Choroid plexus epithelial cell (primary cell): Measurements from ENCODE around the gene ODAM.

Experiments used
- DNase-seq: peaks from one replicate; pipeline ENCODE4 v3.0.0-alpha.2; 2010; ENCODE audit warnings: low read depth
- H3K4me3 ChIP-seq: 2 replicates; pipeline ENCODE4 v1.5.1; 2011; ENCODE audit warnings: low read depth, mild to moderate bottlenecking, control low read depth, low read length, moderate library complexity
- CTCF ChIP-seq: conservative IDR thresholded peaks from 2 replicates; pipeline ENCODE4 v1.5.1; 2011; ENCODE audit warnings: low read depth, mild to moderate bottlenecking, control low read depth, inconsistent platforms, low read length, moderate library complexity

ODAM gene

GRCh38 chr4:70195425-70195824 is at the start of gene ODAM:
TSS of gene ODAM (plus strand) at chr4:70195725. CDS start at chr4:70196544, 819 bp downstream.
- no peak within 1 kb of the TSS for H3K4me3 ChIP-seq
- DNase-seq, result no peak
- TF ChIP-seq CTCF, result no peak

- TF ChIP-seq CTCF, result no peak
- no peak for DNase-seq
- no peak overlapping the region for H3K4me3 ChIP-seq
Observed at GRCh38 chr4:70151271-70151670, 44.3 kb upstream of the ODAM start.

GRCh38 chr4:70152088-70152487 is 43.4 kb upstream of the ODAM start:
- H3K4me3 ChIP-seq, result no peak overlapping the region

GRCh38 chr4:70153937-70154336 is 41.6 kb upstream of the ODAM start, which contains the start of gene PRR27:
TSS of gene PRR27 (plus strand) at chr4:70154237. CDS start at chr4:70154376, 139 bp downstream.
- no peak within 1 kb of the TSS for H3K4me3 ChIP-seq
- no peak for TF ChIP-seq CTCF
- DNase-seq, result no peak

More at GRCh38 chr4:70152088-70152487, 43.4 kb upstream of the ODAM start:
- no peak for DNase-seq
- TF ChIP-seq CTCF, result no peak

- no peak for TF ChIP-seq CTCF
- DNase-seq, result no peak
- H3K4me3 ChIP-seq, result no peak overlapping the region
Observed at GRCh38 chr4:70158576-70158975, 36.9 kb upstream of the ODAM start.

GRCh38 chr4:70177090-70177489 is 18.4 kb upstream of the ODAM start:
- DNase-seq, result no peak
- no peak overlapping the region for H3K4me3 ChIP-seq
- no peak for TF ChIP-seq CTCF

GRCh38 chr4:70178075-70178660 is 17.4 kb upstream of the ODAM start:
- no peak overlapping the region for H3K4me3 ChIP-seq
- TF ChIP-seq CTCF, result no peak
- DNase-seq, result no peak
